ENCODE results near the gene PCSK4.
"Not testable (repeated sequence)": the region's sequence is repeated elsewhere in the genome, so short reads cannot be mapped to it uniquely, and the experiment has no call there.

PCSK4 gene

GRCh38 chr19:1521636-1522035 lies 31.5 kb upstream of the PCSK4 start:
- H2BK120ac ChIP-seq (ENCODE audit: low read depth, low read length): no peak overlapping the region
- no peaks in the 10 kb centered on the region for H3K36me3 ChIP-seq (ENCODE audit: control insufficient read depth, insufficient read depth, low read length)
- H3K9ac ChIP-seq (ENCODE audit: low read length): no peak overlapping the region
- no peaks in the 10 kb centered on the region for H3K79me1 ChIP-seq (ENCODE audit: low read length)
- H3K23ac ChIP-seq (ENCODE audit: low read length): no peak overlapping the region
- H3K4ac ChIP-seq (ENCODE audit: low read depth, low read length): no peak overlapping the region
- no peak for DNase-seq
- no peak overlapping the region for H3K18ac ChIP-seq (ENCODE audit: low read length)
- peaks cover 9% of the 10 kb centered on the region for H3K27me3 ChIP-seq (ENCODE audit: insufficient read depth, low read length, poor library complexity)
- no peak overlapping the region for H2BK5ac ChIP-seq (ENCODE audit: low read length)
- no peak overlapping the region for H3K4me3 ChIP-seq (ENCODE audit: low read length)
- no peaks in the 10 kb centered on the region for H3K4me1 ChIP-seq (ENCODE audit: control insufficient read depth, low read depth, low read length)
- no peak overlapping the region for H3K27ac ChIP-seq (ENCODE audit: low read depth, low read length)
- no peak overlapping the region for H2AK5ac ChIP-seq (ENCODE audit: low read length)
- WGBS (ENCODE audit: extremely low coverage, insufficient coverage, low lambda C conversion rate): no CpG with 5 or more reads among the region's 14 CpGs
- no peak overlapping the region for H4K5ac ChIP-seq (ENCODE audit: low read length)
- H4K8ac ChIP-seq (ENCODE audit: low read depth, low read length): no peak overlapping the region
- no peak overlapping the region for H2BK15ac ChIP-seq (replicated peaks; ENCODE audit: low read depth)
- no peak overlapping the region for H3K56ac ChIP-seq (ENCODE audit: low read length)
- H3K79me2 ChIP-seq (ENCODE audit: control insufficient read depth, insufficient read depth, low read length): no peaks in the 10 kb centered on the region
- no peak overlapping the region for H3K4me2 ChIP-seq (ENCODE audit: low read length)

GRCh38 chr19:1520203-1520780 lies 30.1 kb upstream of the PCSK4 start:
- Histone ChIP-seq H3K56ac (ENCODE audit: low read length) (no peak overlapping the region), H3K27me3 (ENCODE audit: insufficient read depth, low read length, poor library complexity) (peaks cover 9% of the 10 kb centered on the region), H3K4me3 (ENCODE audit: low read length) (no peak overlapping the region), H3K4ac (ENCODE audit: low read depth, low read length) (no peak overlapping the region), H2BK120ac (ENCODE audit: low read depth, low read length) (no peak overlapping the region), H2BK15ac (replicated peaks; ENCODE audit: low read depth) (no peak overlapping the region), H3K18ac (ENCODE audit: low read length) (no peak overlapping the region), H2BK5ac (ENCODE audit: low read length) (no peak overlapping the region), H3K23ac (ENCODE audit: low read length) (no peak overlapping the region), H3K9ac (ENCODE audit: low read length) (no peak overlapping the region), H3K27ac (ENCODE audit: low read depth, low read length) (no peak overlapping the region), H3K79me1 (ENCODE audit: low read length) (no peaks in the 10 kb centered on the region), H4K5ac (ENCODE audit: low read length) (no peak overlapping the region), H2AK5ac (ENCODE audit: low read length) (no peak overlapping the region), H3K36me3 (ENCODE audit: control insufficient read depth, insufficient read depth, low read length) (no peaks in the 10 kb centered on the region), H3K4me1 (ENCODE audit: control insufficient read depth, low read depth, low read length) (no peaks in the 10 kb centered on the region), H3K4me2 (ENCODE audit: low read length) (no peak overlapping the region), H4K8ac (ENCODE audit: low read depth, low read length) (no peak overlapping the region), H3K79me2 (ENCODE audit: control insufficient read depth, insufficient read depth, low read length) (no peaks in the 10 kb centered on the region)
- DNase-seq: no peak
- no CpG with 5 or more reads among the region's 17 CpGs for WGBS (ENCODE audit: extremely low coverage, insufficient coverage, low lambda C conversion rate)

- H3K79me1 ChIP-seq (ENCODE audit: low read length); H3K18ac ChIP-seq (ENCODE audit: low read length); H2AK5ac ChIP-seq (ENCODE audit: low read length); H3K4me2 ChIP-seq (ENCODE audit: low read length); H3K36me3 ChIP-seq (ENCODE audit: control insufficient read depth, insufficient read depth, low read length); H2BK120ac ChIP-seq (ENCODE audit: low read depth, low read length); DNase-seq; H3K56ac ChIP-seq (ENCODE audit: low read length); H3K4me1 ChIP-seq (ENCODE audit: control insufficient read depth, low read depth, low read length); H3K27me3 ChIP-seq (ENCODE audit: insufficient read depth, low read length, poor library complexity); H3K79me2 ChIP-seq (ENCODE audit: control insufficient read depth, insufficient read depth, low read length); H4K8ac ChIP-seq (ENCODE audit: low read depth, low read length); H2BK15ac ChIP-seq (replicated peaks; ENCODE audit: low read depth); H3K27ac ChIP-seq (ENCODE audit: low read depth, low read length); H3K23ac ChIP-seq (ENCODE audit: low read length); H3K9ac ChIP-seq (ENCODE audit: low read length); H3K4me3 ChIP-seq (ENCODE audit: low read length); H3K4ac ChIP-seq (ENCODE audit: low read depth, low read length); H2BK5ac ChIP-seq (ENCODE audit: low read length); H4K5ac ChIP-seq (ENCODE audit: low read length): not testable (repeated sequence)
- WGBS (ENCODE audit: extremely low coverage, insufficient coverage, low lambda C conversion rate): no CpG with 5 or more reads among the region's 8 CpGs
Observed at GRCh38 chr19:1519802-1520201, 29.7 kb upstream of the PCSK4 start.

GRCh38 chr19:1518471-1518870 lies 28.3 kb upstream of the PCSK4 start:
- Histone ChIP-seq H3K27me3 (ENCODE audit: insufficient read depth, low read length, poor library complexity) (peaks cover 4% of the 10 kb centered on the region), H3K79me2 (ENCODE audit: control insufficient read depth, insufficient read depth, low read length) (no peaks in the 10 kb centered on the region), H4K8ac (ENCODE audit: low read depth, low read length) (no peak overlapping the region), H3K4ac (ENCODE audit: low read depth, low read length) (no peak overlapping the region), H3K36me3 (ENCODE audit: control insufficient read depth, insufficient read depth, low read length) (no peaks in the 10 kb centered on the region), H3K27ac (ENCODE audit: low read depth, low read length) (no peak overlapping the region), H2BK5ac (ENCODE audit: low read length) (no peak overlapping the region), H3K4me2 (ENCODE audit: low read length) (no peak overlapping the region), H3K56ac (ENCODE audit: low read length) (no peak overlapping the region), H3K4me3 (ENCODE audit: low read length) (no peak overlapping the region), H3K18ac (ENCODE audit: low read length) (no peak overlapping the region), H3K79me1 (ENCODE audit: low read length) (no peaks in the 10 kb centered on the region), H2AK5ac (ENCODE audit: low read length) (no peak overlapping the region), H3K4me1 (ENCODE audit: control insufficient read depth, low read depth, low read length) (no peaks in the 10 kb centered on the region), H2BK120ac (ENCODE audit: low read depth, low read length) (no peak overlapping the region), H3K9ac (ENCODE audit: low read length) (no peak overlapping the region), H4K5ac (ENCODE audit: low read length) (no peak overlapping the region), H3K23ac (ENCODE audit: low read length) (no peak overlapping the region), H2BK15ac (replicated peaks; ENCODE audit: low read depth) (no peak overlapping the region)
- WGBS (ENCODE audit: extremely low coverage, insufficient coverage, low lambda C conversion rate): no CpG with 5 or more reads among the region's 4 CpGs
- no peak for DNase-seq

GRCh38 chr19:1516395-1516753 lies 26.2 kb upstream of the PCSK4 start:
- Histone ChIP-seq H3K4ac (ENCODE audit: low read depth, low read length) (no peak overlapping the region), H3K79me2 (ENCODE audit: control insufficient read depth, insufficient read depth, low read length) (no peaks in the 10 kb centered on the region), H3K9ac (ENCODE audit: low read length) (no peak overlapping the region), H2BK5ac (ENCODE audit: low read length) (no peak overlapping the region), H3K4me3 (ENCODE audit: low read length) (no peak overlapping the region), H2BK120ac (ENCODE audit: low read depth, low read length) (no peak overlapping the region), H3K4me1 (ENCODE audit: control insufficient read depth, low read depth, low read length) (no peaks in the 10 kb centered on the region), H3K79me1 (ENCODE audit: low read length) (no peaks in the 10 kb centered on the region), H4K8ac (ENCODE audit: low read depth, low read length) (no peak overlapping the region), H3K18ac (ENCODE audit: low read length) (no peak overlapping the region), H4K5ac (ENCODE audit: low read length) (no peak overlapping the region), H3K23ac (ENCODE audit: low read length) (no peak overlapping the region), H3K56ac (ENCODE audit: low read length) (no peak overlapping the region), H3K36me3 (ENCODE audit: control insufficient read depth, insufficient read depth, low read length) (no peaks in the 10 kb centered on the region), H2AK5ac (ENCODE audit: low read length) (no peak overlapping the region), H3K27me3 (ENCODE audit: insufficient read depth, low read length, poor library complexity) (no peaks in the 10 kb centered on the region), H2BK15ac (replicated peaks; ENCODE audit: low read depth) (no peak overlapping the region), H3K4me2 (ENCODE audit: low read length) (no peak overlapping the region), H3K27ac (ENCODE audit: low read depth, low read length) (no peak overlapping the region)
- no CpG with 5 or more reads among the region's 8 CpGs for WGBS (ENCODE audit: extremely low coverage, insufficient coverage, low lambda C conversion rate)
- peak; percentile 28 for DNase-seq

GRCh38 chr19:1514986-1515721 lies 25.0 kb upstream of the PCSK4 start:
- Histone ChIP-seq H4K5ac (ENCODE audit: low read length) (no peak overlapping the region), H3K4me3 (ENCODE audit: low read length) (no peak overlapping the region), H3K27me3 (ENCODE audit: insufficient read depth, low read length, poor library complexity) (no peaks in the 10 kb centered on the region), H3K18ac (ENCODE audit: low read length) (no peak overlapping the region), H2BK5ac (ENCODE audit: low read length) (no peak overlapping the region), H3K56ac (ENCODE audit: low read length) (no peak overlapping the region), H3K79me1 (ENCODE audit: low read length) (no peaks in the 10 kb centered on the region), H3K27ac (ENCODE audit: low read depth, low read length) (no peak overlapping the region), H2AK5ac (ENCODE audit: low read length) (no peak overlapping the region), H4K8ac (ENCODE audit: low read depth, low read length) (no peak overlapping the region), H3K23ac (ENCODE audit: low read length) (no peak overlapping the region), H2BK15ac (replicated peaks; ENCODE audit: low read depth) (no peak overlapping the region), H3K9ac (ENCODE audit: low read length) (no peak overlapping the region), H3K4ac (ENCODE audit: low read depth, low read length) (no peak overlapping the region), H2BK120ac (ENCODE audit: low read depth, low read length) (no peak overlapping the region), H3K4me2 (ENCODE audit: low read length) (no peak overlapping the region), H3K36me3 (ENCODE audit: control insufficient read depth, insufficient read depth, low read length) (no peaks in the 10 kb centered on the region), H3K79me2 (ENCODE audit: control insufficient read depth, insufficient read depth, low read length) (no peaks in the 10 kb centered on the region), H3K4me1 (ENCODE audit: control insufficient read depth, low read depth, low read length) (no peaks in the 10 kb centered on the region)
- no CpG with 5 or more reads among the region's 14 CpGs for WGBS (ENCODE audit: extremely low coverage, insufficient coverage, low lambda C conversion rate)
- no peak for DNase-seq

Measured in mesendoderm (in vitro differentiated cells).